GM19468 (cell line): ENCODE data around the gene CPN1.
"Not testable (repeated sequence)": the region's sequence is repeated elsewhere in the genome, so short reads cannot be mapped to it uniquely, and the experiment has no call there.

Experiments used
- ATAC-seq: cut with Tn5 transposase; IDR thresholded peaks from one replicate; pipeline ENCODE4 v1.9.1; 2021; ENCODE audit warnings: mild to moderate bottlenecking, moderate library complexity, moderate number of reproducible peaks; ENCODE audit not compliant: unreplicated experiment; ENCODE audit errors: extremely low read depth

CPN1 gene

GRCh38 chr10:100083623-100084022 is 2.0 kb upstream of the CPN1 start:
- ATAC-seq: no peak

GRCh38 chr10:100082276-100082675 is 607 bp upstream of the CPN1 start:
- not testable (repeated sequence) for ATAC-seq

- no peak for ATAC-seq
Observed at GRCh38 chr10:100076750-100077149, 4.9 kb downstream of the CPN1 start.

GRCh38 chr10:100075426-100076220 is 6.0 kb downstream of the CPN1 start:
- ATAC-seq: no peak

- ATAC-seq: no peak
Observed at GRCh38 chr10:100072514-100072913, 9.2 kb downstream of the CPN1 start.

GRCh38 chr10:100071529-100071928 is 10.1 kb downstream of the CPN1 start:
- ATAC-seq: no peak

- no peak for ATAC-seq
Observed at GRCh38 chr10:100067466-100067865, 14.2 kb downstream of the CPN1 start.

GRCh38 chr10:100065084-100065660 is 16.5 kb downstream of the CPN1 start:
- ATAC-seq: no peak

GRCh38 chr10:100061401-100061800 is 20.3 kb downstream of the CPN1 start:
- ATAC-seq: no peak

- ATAC-seq: no peak
Observed at GRCh38 chr10:100057948-100058347, 23.7 kb downstream of the CPN1 start.

- no peak for ATAC-seq
Observed at GRCh38 chr10:100053686-100054460, 27.8 kb downstream of the CPN1 start.

- peak; percentile 28 for ATAC-seq
Observed at GRCh38 chr10:100046021-100046486, 35.6 kb downstream of the CPN1 start.

GRCh38 chr10:100045592-100045991 is 36.1 kb downstream of the CPN1 start:
- no peak for ATAC-seq

GRCh38 chr10:100043796-100044195 is 37.9 kb downstream of the CPN1 start:
- ATAC-seq: no peak

- ATAC-seq: no peak
Observed at GRCh38 chr10:100043344-100043743, 38.3 kb downstream of the CPN1 start.

- no peak for ATAC-seq
Observed at GRCh38 chr10:100041306-100042002, 40.2 kb downstream of the CPN1 start.

- no peak for ATAC-seq
Observed at GRCh38 chr10:100038561-100039071, 43.1 kb downstream of the CPN1 start.

GRCh38 chr10:100037758-100038315 is 43.8 kb downstream of the CPN1 start:
- ATAC-seq: no peak

- no peak for ATAC-seq
Observed at GRCh38 chr10:100036850-100037249, 44.8 kb downstream of the CPN1 start.
